Retinal pigment epithelial cell (primary cell): ENCODE measurements around the gene TIGD1.

Experiments
- DNase-seq: peaks from one replicate; pipeline ENCODE4 v3.0.0-alpha.2; 2010; ENCODE audit warnings: low read depth
- H3K4me3 ChIP-seq: 2 replicates; pipeline ENCODE4 v1.5.1; 2011; ENCODE audit warnings: mild to moderate bottlenecking, low read length, control low read depth, moderate library complexity
- TF ChIP-seq, protein P1 (sequence below): conservative IDR thresholded peaks from 2 replicates; pipeline ENCODE4 v1.5.1; 2011; ENCODE audit warnings: low read depth, low read length, control low read depth, inconsistent platforms

The TIGD1 gene

DNA sequence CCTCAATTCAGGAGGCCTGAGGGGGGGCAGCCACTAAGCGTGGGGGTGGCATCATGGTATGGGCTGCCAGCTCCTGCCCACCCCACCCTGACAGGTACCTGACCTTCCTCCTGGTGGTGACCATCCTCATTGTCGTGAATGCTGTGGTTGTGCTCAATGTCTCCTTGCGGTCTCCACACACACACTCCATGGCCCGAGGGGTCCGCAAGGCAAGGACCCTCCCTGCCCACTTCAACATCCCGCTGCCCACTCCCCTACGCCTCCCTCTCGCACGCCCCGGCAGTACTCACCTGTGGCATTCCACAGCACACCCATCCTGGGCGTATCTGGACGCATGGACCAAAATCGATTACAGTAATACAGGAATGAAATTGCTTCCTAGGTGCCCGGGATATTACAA is 6.9 kb downstream of the TIGD1 start:
- DNase-seq = no peak
- TF ChIP-seq, protein P1, sequence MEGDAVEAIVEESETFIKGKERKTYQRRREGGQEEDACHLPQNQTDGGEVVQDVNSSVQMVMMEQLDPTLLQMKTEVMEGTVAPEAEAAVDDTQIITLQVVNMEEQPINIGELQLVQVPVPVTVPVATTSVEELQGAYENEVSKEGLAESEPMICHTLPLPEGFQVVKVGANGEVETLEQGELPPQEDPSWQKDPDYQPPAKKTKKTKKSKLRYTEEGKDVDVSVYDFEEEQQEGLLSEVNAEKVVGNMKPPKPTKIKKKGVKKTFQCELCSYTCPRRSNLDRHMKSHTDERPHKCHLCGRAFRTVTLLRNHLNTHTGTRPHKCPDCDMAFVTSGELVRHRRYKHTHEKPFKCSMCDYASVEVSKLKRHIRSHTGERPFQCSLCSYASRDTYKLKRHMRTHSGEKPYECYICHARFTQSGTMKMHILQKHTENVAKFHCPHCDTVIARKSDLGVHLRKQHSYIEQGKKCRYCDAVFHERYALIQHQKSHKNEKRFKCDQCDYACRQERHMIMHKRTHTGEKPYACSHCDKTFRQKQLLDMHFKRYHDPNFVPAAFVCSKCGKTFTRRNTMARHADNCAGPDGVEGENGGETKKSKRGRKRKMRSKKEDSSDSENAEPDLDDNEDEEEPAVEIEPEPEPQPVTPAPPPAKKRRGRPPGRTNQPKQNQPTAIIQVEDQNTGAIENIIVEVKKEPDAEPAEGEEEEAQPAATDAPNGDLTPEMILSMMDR = no peak
- H3K4me3 ChIP-seq = no peak overlapping the region

DNA sequence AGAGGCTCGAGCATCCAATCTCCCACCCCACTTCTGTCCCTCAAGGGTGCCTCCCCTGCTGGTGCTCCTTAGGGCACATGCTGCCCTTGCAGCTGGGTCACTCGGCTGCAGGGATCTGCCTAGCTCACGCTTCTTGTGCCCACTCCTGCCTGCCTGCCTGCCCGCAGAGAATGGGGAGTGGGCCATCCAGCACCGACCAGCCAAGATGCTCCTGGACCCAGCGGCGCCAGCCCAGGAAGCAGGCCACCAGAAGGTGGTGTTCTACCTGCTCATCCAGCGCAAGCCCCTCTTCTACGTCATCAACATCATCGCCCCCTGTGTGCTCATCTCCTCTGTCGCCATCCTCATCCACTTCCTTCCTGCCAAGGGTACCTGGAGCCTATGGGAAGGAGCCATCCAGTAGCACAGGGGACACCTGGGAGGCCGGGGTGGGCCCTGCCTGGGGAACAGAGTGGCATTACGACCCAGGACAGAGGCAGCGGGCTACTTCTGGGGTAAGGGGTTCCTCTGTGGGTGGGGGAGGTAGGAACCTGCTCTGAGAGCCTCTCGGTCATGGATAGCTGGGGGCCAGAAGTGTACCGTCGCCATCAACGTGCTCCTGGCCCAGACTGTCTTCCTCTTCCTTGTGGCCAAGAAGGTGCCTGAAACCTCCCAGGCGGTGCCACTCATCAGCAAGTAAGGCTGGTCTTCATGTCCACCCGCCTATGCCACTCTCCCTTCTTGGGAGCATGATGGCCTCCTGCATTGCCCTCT is 7.5 kb downstream of the TIGD1 start:
- DNase-seq = no peak
- TF ChIP-seq, protein P1 = no peak
- H3K4me3 ChIP-seq = no peak overlapping the region

DNA sequence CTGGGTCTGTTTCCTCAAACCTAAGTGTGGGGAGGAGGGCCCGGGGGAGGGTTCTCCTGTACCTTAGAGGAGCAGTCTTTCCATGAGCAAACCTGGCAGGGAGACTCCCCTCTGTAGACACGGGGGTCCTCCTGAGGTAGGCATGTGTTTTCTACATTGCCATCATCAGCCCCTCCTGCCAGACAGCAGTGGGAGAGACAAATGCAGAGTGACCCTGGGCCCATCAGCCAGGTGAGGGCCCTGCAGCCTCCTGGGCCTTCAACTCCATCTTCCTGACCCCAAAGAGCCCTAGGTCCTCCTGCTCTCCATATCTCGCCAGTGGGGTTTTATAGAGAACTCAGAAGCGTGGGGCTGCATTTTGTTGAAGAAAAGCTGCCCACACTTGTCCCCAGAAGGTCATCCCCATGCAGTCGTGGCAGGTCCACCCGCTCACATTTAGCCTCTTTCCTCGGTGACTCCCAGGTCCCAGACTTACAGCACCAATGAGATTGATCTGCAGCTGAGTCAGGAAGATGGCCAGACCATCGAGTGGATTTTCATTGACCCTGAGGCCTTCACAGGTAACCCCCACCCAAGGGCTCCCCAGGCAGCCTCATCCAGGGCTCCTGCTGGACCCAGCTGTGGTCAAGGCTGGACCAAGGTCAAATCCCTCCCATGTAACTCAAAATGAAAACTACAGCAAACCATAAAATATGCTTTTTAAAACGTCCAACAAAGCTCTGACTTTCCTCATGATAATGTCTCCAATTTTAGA is 8.2 kb downstream of the TIGD1 start:
- TF ChIP-seq, protein P1 = no peak
- no peak overlapping the region for H3K4me3 ChIP-seq
- no peak for DNase-seq

DNA sequence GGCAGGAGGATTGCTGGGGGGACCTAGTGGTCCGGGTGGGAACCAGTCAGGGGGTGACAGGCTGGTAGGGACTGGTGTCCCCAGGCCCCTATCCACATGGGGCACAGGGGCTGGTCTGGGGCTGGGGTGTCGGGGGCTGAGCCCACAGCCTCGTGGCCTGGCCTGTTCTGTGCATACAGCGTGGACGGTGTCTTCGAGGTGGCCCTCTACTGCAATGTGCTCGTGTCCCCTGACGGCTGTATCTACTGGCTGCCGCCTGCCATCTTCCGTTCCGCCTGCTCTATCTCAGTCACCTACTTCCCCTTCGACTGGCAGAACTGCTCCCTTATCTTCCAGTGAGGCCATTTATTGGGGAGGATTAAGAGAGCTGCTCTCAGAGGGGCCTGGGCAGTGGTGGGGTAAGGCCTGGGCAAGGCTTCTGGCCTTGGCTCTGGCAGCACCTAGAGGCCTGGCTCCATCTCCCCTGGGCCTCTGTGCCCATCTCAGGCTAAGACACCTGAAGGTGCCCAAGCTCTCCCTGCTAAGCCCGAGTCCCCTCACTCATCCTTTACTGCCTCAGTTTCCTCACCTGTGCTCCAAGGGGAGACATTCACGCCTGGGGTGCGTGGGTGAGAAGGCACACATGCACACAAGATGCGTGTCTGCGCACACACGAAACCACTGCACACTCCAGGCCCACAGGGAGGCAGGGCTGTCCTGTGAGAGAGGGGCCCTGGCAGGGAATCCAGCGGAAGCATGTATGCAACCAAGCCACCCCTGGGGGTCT is 9.0 kb downstream of the TIGD1 start:
- no peak for DNase-seq
- TF ChIP-seq, protein P1 = no peak
- no peak overlapping the region for H3K4me3 ChIP-seq

- no peak for DNase-seq
- no peak overlapping the region for H3K4me3 ChIP-seq
- TF ChIP-seq, protein P1 = no peak
Observed at GRCh38 chr2:232540441-232541041, 9.8 kb downstream of the TIGD1 start.

- DNase-seq = no peak
- TF ChIP-seq, protein P1 = no peak
- no peak within 1 kb of the TSS for H3K4me3 ChIP-seq
Observed at GRCh38 chr2:232539298-232540231, 10.8 kb downstream of the TIGD1 start, which contains the start of gene CHRNG. TSS of gene CHRNG (plus strand) at chr2:232539692. CDS start at chr2:232539748, 56 bp downstream.
